Gastroesophageal sphincter (tissue), 4 donors: ENCODE measurements around the gene RIBC1. TPM values are rescaled to one million over a fixed set of nuclear protein-coding genes. Genes with fewer than 3 reads are reported as not detected.

Experiments used
- ATAC-seq: fragments of 150-250 bp; one replicate; pipeline ENCODE4 v1.9.1; 2016; ENCODE audit warnings: mild to moderate bottlenecking, moderate library complexity
- H3K27ac ChIP-seq, 4 donors: fragments of 200-600 bp; sonication (generic) in 3 of 4; 1 replicate in 3 of 4; 2 replicates in 1 of 4; pipeline ENCODE4 v1.5.1; 2016 to 2019
- H3K27me3 ChIP-seq: fragments of 200-600 bp; sonication (generic); one replicate; pipeline ENCODE4 v1.5.1; 2019
- H3K36me3 ChIP-seq, 2 donors: fragments of 200-600 bp; sonication (generic); one replicate each; pipeline ENCODE4 v1.5.1; 2019; ENCODE audit warnings: control low read depth in 1 of 2
- H3K4me1 ChIP-seq, 3 donors: fragments of 200-600 bp; sonication (generic); 1 replicate in 2 of 3; 2 replicates in 1 of 3; pipeline ENCODE4 v1.5.1; 2016 to 2019; ENCODE audit warnings: control low read depth in 2 of 3
- H3K4me3 ChIP-seq, 2 donors: fragments of 200-600 bp; sonication (generic); one replicate each; pipeline ENCODE4 v1.5.1; 2019; ENCODE audit warnings: mild to moderate bottlenecking in 1 of 2, moderate library complexity in 1 of 2
- H3K9me3 ChIP-seq, 3 donors: fragments of 200-600 bp; sonication (generic); one replicate each; pipeline ENCODE4 v1.5.1; 2017 to 2019; ENCODE audit warnings: control low read depth in 2 of 3
- CTCF ChIP-seq, 4 experiments: fragments of 200-600 bp in 2 of 4; fragments of 450-650 bp in 2 of 4; sonication (generic) in 1 of 4; IDR thresholded peaks; one replicate each; pipeline ENCODE4 v1.5.1; 2017 to 2019; ENCODE audit warnings: antibody characterized with exemption in 4 of 4, mild to moderate bottlenecking in 2 of 4, moderate library complexity in 2 of 4
- EP300 ChIP-seq: sonication (generic); formaldehyde crosslinking; IDR thresholded peaks from one replicate; pipeline ENCODE4 v1.6.1; 2017; ENCODE audit warnings: antibody characterized with exemption, mild to moderate bottlenecking
- POLR2A ChIP-seq, 2 donors: fragments of 450-650 bp; IDR thresholded peaks; one replicate each; pipeline ENCODE4 v1.6.1; 2017; ENCODE audit warnings: antibody characterized with exemption in 2 of 2, mild to moderate bottlenecking in 2 of 2, moderate library complexity in 1 of 2
- POLR2AphosphoS5 ChIP-seq: sonication (generic); formaldehyde crosslinking; IDR thresholded peaks from one replicate; pipeline ENCODE4 v1.6.1; 2017; ENCODE audit warnings: antibody characterized with exemption
- WGBS, 2 donors: methylation state at CpG; one replicate each; pipeline ENCODE4 v1.1.5; 2018; ENCODE audit warnings: low coverage in 1 of 2; 5-methylcytosine and 5-hydroxymethylcytosine counted together
- total RNA-seq, 4 donors: library from RNA; depleted of rRNA; stranded (reverse); fragments of >200 nt; gene quantifications; one replicate each; pipeline ENCODE4 v1.1.0, GENCODE V29; 2016

Gene RIBC1
- total RNA-seq, 4 donors from 2014 or later, result 0.35 to 0.85 TPM; not detected in 2

- Histone ChIP-seq H3K36me3 (no peaks in the 10 kb centered on the region), H3K4me3 (no peak overlapping the region), H3K9me3 (no peaks in the 10 kb centered on the region), H3K27ac (peak overlapping the region in 3 of 4 donors; percentile 74 to 78 (median 77)), H3K4me1 (peaks cover 0 to 21% (median 2%) of the 10 kb centered on the region in 3 donors), H3K27me3 (no peaks in the 10 kb centered on the region)
- TF ChIP-seq POLR2A (IDR thresholded peaks at IDR 0.05) (no peak), EP300 (no peak), POLR2AphosphoS5 (no peak), CTCF (IDR thresholded peaks at IDR 0.05) (no peak)
- WGBS, 2 donors, result 60 to 86% methylated on average over 2 to 5 of the region's 5 CpGs
- ATAC-seq, result no peak
Observed at GRCh38 chrX:53440101-53440500, 17.4 kb downstream of the RIBC1 start.

- H3K4me3 ChIP-seq, result peak overlapping the region; percentile 22 to 44
- peak; percentile 77 for TF ChIP-seq POLR2AphosphoS5
- TF ChIP-seq CTCF (IDR thresholded peaks at IDR 0.05), result no peak
- no peaks in the 10 kb centered on the region for H3K36me3 ChIP-seq
- peaks cover 0 to 21% (median 2%) of the 10 kb centered on the region in 3 donors for H3K4me1 ChIP-seq
- no peaks in the 10 kb centered on the region for H3K27me3 ChIP-seq
- H3K9me3 ChIP-seq, result no peaks in the 10 kb centered on the region
- 4 to 24% methylated on average over 5 to 10 of the region's 39 CpGs for WGBS, 2 donors
- H3K27ac ChIP-seq, result peak overlapping the region; percentile 74 to 85 (median 78)
- peak; percentile 86 for ATAC-seq
Observed at GRCh38 chrX:53440621-53441517, 18.2 kb downstream of the RIBC1 start.

GRCh38 chrX:53441531-53442321 lies 19.1 kb downstream of the RIBC1 start:
- Histone ChIP-seq H3K36me3 (no peaks in the 10 kb centered on the region), H3K4me3 (peak overlapping the region; percentile 22 to 44), H3K27ac (peak overlapping the region; percentile 74 to 85 (median 78)), H3K4me1 (peaks cover 0 to 21% (median 2%) of the 10 kb centered on the region in 3 donors), H3K27me3 (no peaks in the 10 kb centered on the region), H3K9me3 (no peaks in the 10 kb centered on the region)
- 10 to 52% methylated on average over 4 to 10 of the region's 44 CpGs for WGBS, 2 donors
- TF ChIP-seq POLR2A (IDR thresholded peaks at IDR 0.05) (peak in 1 of 2 donors; percentile 10), CTCF (IDR thresholded peaks at IDR 0.05) (no peak)
- peak; percentile 74 for ATAC-seq

DNA sequence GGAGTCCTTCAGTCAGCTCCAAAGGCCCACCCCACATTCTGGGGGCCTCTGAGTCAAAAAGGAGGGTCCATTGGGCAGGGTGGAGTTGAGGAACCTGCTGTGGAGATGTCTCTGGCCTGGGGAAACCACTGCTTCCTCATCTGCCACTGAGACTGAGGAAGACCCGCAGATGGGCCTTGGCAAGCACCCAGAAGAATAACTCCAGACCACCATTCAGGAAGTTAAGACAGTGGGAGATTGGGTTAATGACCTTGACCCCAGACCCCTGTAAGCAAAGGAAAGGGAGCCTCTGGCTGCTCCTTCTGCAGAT lies 19.6 kb downstream of the RIBC1 start:
- no peak for ATAC-seq
- no peaks in the 10 kb centered on the region for H3K27me3 ChIP-seq
- H3K27ac ChIP-seq, result peak overlapping the region in 2 of 4 donors; percentile 74 to 77
- no peaks in the 10 kb centered on the region for H3K36me3 ChIP-seq
- peaks cover 0 to 21% (median 2%) of the 10 kb centered on the region in 3 donors for H3K4me1 ChIP-seq
- TF ChIP-seq POLR2AphosphoS5 (no peak), EP300 (no peak), CTCF (IDR thresholded peaks at IDR 0.05) (no peak), POLR2A (IDR thresholded peaks at IDR 0.05) (no peak)
- no peaks in the 10 kb centered on the region for H3K9me3 ChIP-seq
- 43% methylated on average over 1 of the region's 1 CpG; no CpG with 5 or more reads in 1 of the 2 donors for WGBS, 2 donors
- H3K4me3 ChIP-seq, result peak overlapping the region in 1 of 2 donors; percentile 44
